Hepatocyte (in vitro differentiated cells): Measurements from ENCODE around the gene CD300LB. TPM values are rescaled to one million over a fixed set of nuclear protein-coding genes. Genes with fewer than 3 reads are reported as not detected.
"Not testable (repeated sequence)": the region's sequence is repeated elsewhere in the genome, so short reads cannot be mapped to it uniquely, and the experiment has no call there.

ENCODE experiments used
- DNase-seq: peaks from one replicate; pipeline ENCODE4 v3.0.0-alpha.2; 2016; ENCODE audit warnings: low spot score
- H2AFZ ChIP-seq: fragments of 200-600 bp; sonication (generic); 2 replicates; pipeline ENCODE4 v1.6.0; 2016; ENCODE audit warnings: antibody characterized with exemption, mild to moderate bottlenecking
- H3K27ac ChIP-seq: fragments of 200-600 bp; sonication (generic); 2 replicates; pipeline ENCODE4 v1.5.1; 2016; ENCODE audit warnings: mild to moderate bottlenecking
- H3K27me3 ChIP-seq: fragments of 200-600 bp; sonication (generic); 2 replicates; pipeline ENCODE4 v1.6.1; 2016
- H3K36me3 ChIP-seq: fragments of 200-600 bp; sonication (generic); replicated peaks from 2 replicates; pipeline ENCODE4 v1.5.1; 2016; ENCODE audit warnings: low read depth; ENCODE audit not compliant: insufficient read depth
- H3K4me1 ChIP-seq: fragments of 200-600 bp; sonication (generic); 2 replicates; pipeline ENCODE4 v1.5.1; 2016; ENCODE audit warnings: mild to moderate bottlenecking, moderate library complexity; ENCODE audit not compliant: insufficient read depth
- H3K4me2 ChIP-seq: fragments of 200-600 bp; sonication (generic); 2 replicates; pipeline ENCODE4 v1.6.0; 2016
- H3K4me3 ChIP-seq: fragments of 200-600 bp; sonication (generic); 2 replicates; pipeline ENCODE4 v1.5.1; 2016; ENCODE audit warnings: mild to moderate bottlenecking
- H3K79me2 ChIP-seq: fragments of 200-600 bp; sonication (generic); 2 replicates; pipeline ENCODE4 v1.6.0; 2017; ENCODE audit warnings: mild to moderate bottlenecking
- H3K9me2 ChIP-seq: fragments of 200-600 bp; sonication (generic); replicated peaks from 2 replicates; pipeline ENCODE4 v1.6.0; 2017; ENCODE audit warnings: mild to moderate bottlenecking; ENCODE audit not compliant: insufficient read depth
- H3K9me3 ChIP-seq: fragments of 200-600 bp; sonication (generic); 2 replicates; pipeline ENCODE4 v1.5.1; 2016; ENCODE audit warnings: low read depth, mild to moderate bottlenecking
- H4K20me1 ChIP-seq: fragments of 200-600 bp; sonication (generic); 2 replicates; pipeline ENCODE4 v1.6.0; 2016; ENCODE audit warnings: mild to moderate bottlenecking; ENCODE audit not compliant: insufficient read depth, poor library complexity, severe bottlenecking
- EZH2 ChIP-seq: fragments of 200-600 bp; sonication (generic); IDR thresholded peaks from 2 replicates; pipeline ENCODE4 v1.6.1; 2016; ENCODE audit warnings: antibody characterized with exemption, mild to moderate bottlenecking, borderline replicate concordance
- EZH2phosphoT487 ChIP-seq: fragments of 200-600 bp; sonication (generic); IDR thresholded peaks from one replicate; pipeline ENCODE4 v1.6.1; 2018; ENCODE audit warnings: antibody characterized with exemption, mild to moderate bottlenecking, low read depth, moderate library complexity; ENCODE audit not compliant: unreplicated experiment, severe bottlenecking
- WGBS: methylation state at CpG from one replicate; pipeline ENCODE4 v1.1.6; 2016; ENCODE audit warnings: low lambda C conversion rate; ENCODE audit errors: missing lambda C conversion rate; 5-methylcytosine and 5-hydroxymethylcytosine counted together
- polyA plus RNA-seq: library from polyadenylated mRNA; unstranded; fragments of >200 nt; fragmentation: Nextera tagmentation; extraction: Ambion mirVana; gene quantifications from 2 replicates; pipeline ENCODE4 v1.2.1, GENCODE V29; 2016
- total RNA-seq: library from RNA; depleted of rRNA; stranded (reverse); fragments of >200 nt; gene quantifications from 2 replicates; pipeline ENCODE4 v1.2.3, GENCODE V29; 2014
- TF ChIP-seq, protein P1 (sequence below): fragments of 200-600 bp; sonication (generic); IDR thresholded peaks from 2 replicates; pipeline ENCODE4 v1.5.1; 2016; ENCODE audit warnings: antibody characterized with exemption, mild to moderate bottlenecking; ENCODE audit not compliant: poor library complexity

CD300LB gene
- total and polyA plus RNA-seq, 2 experiments from 2014 or later: not detected

DNA sequence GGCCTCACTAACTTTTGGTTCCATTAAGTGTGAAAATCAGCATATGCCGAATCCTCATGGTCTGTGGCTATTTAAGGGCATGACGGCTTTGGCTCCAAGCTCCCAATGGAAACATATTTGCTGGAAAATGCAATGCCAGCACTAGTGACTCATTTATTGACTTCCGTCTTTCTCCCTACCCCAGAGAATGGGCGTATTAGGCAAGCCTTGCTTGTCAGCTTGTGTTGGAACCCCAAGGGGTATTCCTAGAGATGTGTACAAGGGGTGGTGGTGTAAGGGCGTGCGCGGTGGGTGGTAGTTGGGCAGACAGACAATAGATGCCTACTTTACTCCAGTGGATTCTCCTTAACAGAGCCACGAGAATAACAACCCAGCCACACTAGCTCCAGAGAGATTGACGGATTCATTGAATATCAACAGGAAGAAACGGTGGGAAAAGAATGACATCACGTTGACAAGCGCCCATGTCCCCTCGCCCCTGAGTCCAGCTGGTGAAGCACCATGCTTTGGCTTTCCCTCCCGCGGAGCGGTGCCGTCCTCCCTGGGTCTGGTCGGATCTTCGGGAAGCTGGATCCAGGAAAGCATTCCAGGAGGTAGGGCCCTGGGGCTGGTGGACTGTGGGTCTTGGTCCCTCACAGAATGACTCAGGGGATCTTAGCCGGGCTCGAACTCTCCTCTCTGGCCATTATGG is 10.3 kb downstream of the CD300LB start:
- Histone ChIP-seq H3K4me3 (no peak overlapping the region), H3K27ac (no peak overlapping the region), H3K36me3 (no peaks in the 10 kb centered on the region), H3K9me2 (no peaks in the 10 kb centered on the region), H3K27me3 (no peaks in the 10 kb centered on the region), H3K4me1 (no peaks in the 10 kb centered on the region), H3K9me3 (no peaks in the 10 kb centered on the region), H3K4me2 (no peak overlapping the region), H3K79me2 (no peaks in the 10 kb centered on the region), H2AFZ (no peak overlapping the region), H4K20me1 (no peaks in the 10 kb centered on the region)
- WGBS: 94% methylated on average over 21 of the region's 21 CpGs
- no peak for TF ChIP-seq EZH2
- no peak for TF ChIP-seq EZH2phosphoT487
- TF ChIP-seq, protein P1, sequence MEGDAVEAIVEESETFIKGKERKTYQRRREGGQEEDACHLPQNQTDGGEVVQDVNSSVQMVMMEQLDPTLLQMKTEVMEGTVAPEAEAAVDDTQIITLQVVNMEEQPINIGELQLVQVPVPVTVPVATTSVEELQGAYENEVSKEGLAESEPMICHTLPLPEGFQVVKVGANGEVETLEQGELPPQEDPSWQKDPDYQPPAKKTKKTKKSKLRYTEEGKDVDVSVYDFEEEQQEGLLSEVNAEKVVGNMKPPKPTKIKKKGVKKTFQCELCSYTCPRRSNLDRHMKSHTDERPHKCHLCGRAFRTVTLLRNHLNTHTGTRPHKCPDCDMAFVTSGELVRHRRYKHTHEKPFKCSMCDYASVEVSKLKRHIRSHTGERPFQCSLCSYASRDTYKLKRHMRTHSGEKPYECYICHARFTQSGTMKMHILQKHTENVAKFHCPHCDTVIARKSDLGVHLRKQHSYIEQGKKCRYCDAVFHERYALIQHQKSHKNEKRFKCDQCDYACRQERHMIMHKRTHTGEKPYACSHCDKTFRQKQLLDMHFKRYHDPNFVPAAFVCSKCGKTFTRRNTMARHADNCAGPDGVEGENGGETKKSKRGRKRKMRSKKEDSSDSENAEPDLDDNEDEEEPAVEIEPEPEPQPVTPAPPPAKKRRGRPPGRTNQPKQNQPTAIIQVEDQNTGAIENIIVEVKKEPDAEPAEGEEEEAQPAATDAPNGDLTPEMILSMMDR: no peak
- no peak for DNase-seq

DNA sequence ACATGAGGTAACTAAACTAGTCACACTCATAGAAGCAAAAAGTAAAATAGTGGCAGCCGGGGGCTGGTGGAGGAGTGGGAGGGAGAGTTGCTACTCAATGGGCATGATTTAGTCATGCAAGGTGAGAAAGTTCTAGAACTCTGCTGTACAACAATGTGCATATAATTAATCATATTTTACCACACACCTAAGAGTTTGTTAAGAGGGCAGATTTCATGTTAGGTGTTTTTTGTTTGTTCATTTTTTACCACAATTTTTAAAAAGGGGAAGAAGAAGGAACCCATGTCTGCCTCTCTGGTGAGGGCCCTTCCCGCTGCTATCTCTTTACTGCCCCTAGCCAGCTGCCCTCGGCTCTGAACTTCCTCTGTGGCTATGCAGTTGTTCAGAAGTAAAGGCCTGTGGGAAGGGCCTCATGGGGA is 11.2 kb downstream of the CD300LB start:
- H3K4me3 ChIP-seq: no peak overlapping the region
- TF ChIP-seq EZH2phosphoT487 (no peak), EZH2 (no peak)
- TF ChIP-seq, protein P1: no peak
- no peaks in the 10 kb centered on the region for H3K79me2 ChIP-seq
- H3K4me2 ChIP-seq: no peak overlapping the region
- DNase-seq: no peak
- H3K4me1 ChIP-seq: no peaks in the 10 kb centered on the region
- no peak overlapping the region for H3K27ac ChIP-seq
- H4K20me1 ChIP-seq: no peaks in the 10 kb centered on the region
- 97% methylated on average over 3 of the region's 3 CpGs for WGBS
- H3K9me2 ChIP-seq: no peaks in the 10 kb centered on the region
- no peaks in the 10 kb centered on the region for H3K36me3 ChIP-seq
- no peak overlapping the region for H2AFZ ChIP-seq
- H3K9me3 ChIP-seq: no peaks in the 10 kb centered on the region
- no peaks in the 10 kb centered on the region for H3K27me3 ChIP-seq

DNA sequence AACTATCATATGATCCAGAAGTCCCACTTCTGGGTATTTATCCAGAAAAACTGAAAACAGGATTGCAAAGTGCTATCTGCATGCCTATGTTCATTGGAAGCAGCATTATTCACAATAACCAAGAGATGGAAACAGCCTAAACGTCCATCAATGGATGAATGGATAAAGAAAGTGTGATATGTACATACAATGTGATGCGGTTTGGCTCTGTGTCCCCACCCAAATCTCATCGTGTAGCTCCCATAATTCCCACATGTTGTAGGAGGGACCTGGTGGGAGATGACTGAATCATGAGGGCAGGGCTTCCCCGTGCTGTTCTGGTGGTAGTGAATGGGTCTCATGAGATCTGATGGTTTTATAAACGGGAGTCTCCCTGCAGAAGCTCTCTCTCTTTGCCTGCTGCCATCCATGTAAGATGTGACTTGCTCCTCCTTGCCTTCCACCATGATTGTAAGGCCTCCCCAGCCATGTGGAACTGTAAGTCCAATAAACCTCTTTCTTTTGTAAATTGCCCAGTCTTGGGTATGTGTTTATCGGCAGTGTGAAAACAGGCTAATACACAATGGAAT is 12.8 kb downstream of the CD300LB start:
- not testable (repeated sequence) for H4K20me1 ChIP-seq, H3K36me3 ChIP-seq, H3K9me3 ChIP-seq, H3K4me1 ChIP-seq, H3K27me3 ChIP-seq, DNase-seq, H3K27ac ChIP-seq, H3K79me2 ChIP-seq, H3K4me3 ChIP-seq, H2AFZ ChIP-seq, H3K9me2 ChIP-seq, H3K4me2 ChIP-seq
- 79% methylated on average over 6 of the region's 6 CpGs for WGBS

DNA sequence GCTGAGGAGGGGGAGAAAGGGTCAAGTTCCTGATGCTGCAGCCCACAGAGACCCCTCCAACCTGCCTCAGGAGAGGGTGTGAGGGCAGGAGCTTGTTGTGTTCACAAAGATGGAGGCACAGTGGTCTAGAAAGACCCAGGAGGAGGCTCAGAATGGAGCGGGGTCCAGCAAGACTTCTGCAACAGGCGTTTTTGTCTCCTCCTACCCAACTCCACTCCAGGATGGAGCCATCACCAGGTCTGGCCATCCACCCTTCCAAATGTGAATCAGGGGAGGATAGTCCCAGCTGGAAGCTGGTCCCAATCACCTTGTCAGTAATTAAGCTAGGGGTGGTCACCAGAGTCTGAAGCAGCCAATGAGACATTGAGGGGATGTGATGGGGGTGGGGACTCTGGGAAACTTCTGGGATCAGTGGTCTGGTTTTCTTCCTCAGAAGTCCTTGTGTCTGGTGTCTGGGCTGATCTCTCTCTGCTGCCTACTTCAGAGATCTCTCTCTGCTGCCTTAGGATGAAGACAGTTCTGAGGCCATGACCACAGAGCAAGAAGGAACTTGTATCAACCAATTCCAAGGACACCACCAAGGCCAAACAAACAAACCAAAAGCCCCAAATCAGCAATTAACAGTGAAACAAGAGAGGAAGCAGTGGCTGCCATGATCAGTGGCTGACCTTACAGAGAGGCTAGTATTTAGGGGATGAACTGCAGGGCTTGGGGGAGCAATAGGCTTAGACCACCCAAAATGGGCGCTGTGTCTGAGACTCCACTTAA is 14.5 kb downstream of the CD300LB start:
- H3K9me3 ChIP-seq: no peaks in the 10 kb centered on the region
- WGBS: 93% methylated on average over 3 of the region's 3 CpGs

More for the DNA sequence above, 14.5 kb downstream of the CD300LB start:
- Histone ChIP-seq H4K20me1 (no peaks in the 10 kb centered on the region), H3K36me3 (no peaks in the 10 kb centered on the region), H3K27ac (no peak overlapping the region), H3K4me3 (no peak overlapping the region), H3K27me3 (no peaks in the 10 kb centered on the region), H3K79me2 (no peaks in the 10 kb centered on the region), H3K4me1 (no peaks in the 10 kb centered on the region), H3K4me2 (no peak overlapping the region), H3K9me2 (no peaks in the 10 kb centered on the region), H2AFZ (no peak overlapping the region)
- TF ChIP-seq, protein P1: no peak
- TF ChIP-seq EZH2phosphoT487 (no peak), EZH2 (no peak)
- DNase-seq: no peak
